ENCODE measurements around the gene ZSWIM6.

ZSWIM6 gene

GRCh38 chr5:61331407-61332357 lies at the start of gene ZSWIM6:
TSS of gene ZSWIM6 (plus strand) at chr5:61332258. CDS start at chr5:61332273, 15 bp downstream.
- peak; percentile 98 for DNase-seq
- Histone ChIP-seq H3K36me3 (replicated peaks) (peaks cover 2% of the 10 kb centered on the region), H3K4me3 (ENCODE audit: low read depth, low read length) (peak within 1 kb of the TSS; percentile 86), H3K27me3 (replicated peaks) (no peaks in the 10 kb centered on the region), H3K27ac (peak within 1 kb of the TSS; percentile 86)
- in situ Hi-C loops (cut with HindIII; ENCODE audit: low pct_ligation_motif_present, low sequenced_read_pairs), result no loop called here
- no peak for TF ChIP-seq CTCF (IDR thresholded peaks at IDR 0.05; ENCODE audit: low read depth, low read length, missing control alignments)

- Histone ChIP-seq H3K27ac (no peak overlapping the region), H3K4me3 (ENCODE audit: low read depth, low read length) (no peak overlapping the region), H3K27me3 (replicated peaks) (no peaks in the 10 kb centered on the region), H3K36me3 (replicated peaks) (no peaks in the 10 kb centered on the region)
- DNase-seq, result no peak
- in situ Hi-C loops (cut with HindIII; ENCODE audit: low pct_ligation_motif_present, low sequenced_read_pairs), result no loop called here
- TF ChIP-seq CTCF (IDR thresholded peaks at IDR 0.05; ENCODE audit: low read depth, low read length, missing control alignments), result no peak
Measured at GRCh38 chr5:61283471-61283870, 48.6 kb upstream of the ZSWIM6 start.

- H3K36me3 ChIP-seq (replicated peaks), result no peaks in the 10 kb centered on the region
- no peak overlapping the region for H3K4me3 ChIP-seq (ENCODE audit: low read depth, low read length)
- in situ Hi-C loops (cut with HindIII; ENCODE audit: low pct_ligation_motif_present, low sequenced_read_pairs), result no loop called here
- H3K27me3 ChIP-seq (replicated peaks), result no peaks in the 10 kb centered on the region
- DNase-seq, result no peak
- TF ChIP-seq CTCF (IDR thresholded peaks at IDR 0.05; ENCODE audit: low read depth, low read length, missing control alignments), result no peak
- H3K27ac ChIP-seq, result no peak overlapping the region
Measured at GRCh38 chr5:61285531-61285930, 46.5 kb upstream of the ZSWIM6 start.

- Histone ChIP-seq H3K36me3 (replicated peaks) (no peaks in the 10 kb centered on the region), H3K27me3 (replicated peaks) (no peaks in the 10 kb centered on the region), H3K27ac (no peak overlapping the region), H3K4me3 (ENCODE audit: low read depth, low read length) (no peak overlapping the region)
- in situ Hi-C loops (cut with HindIII; ENCODE audit: low pct_ligation_motif_present, low sequenced_read_pairs), result no loop called here
- no peak for TF ChIP-seq CTCF (IDR thresholded peaks at IDR 0.05; ENCODE audit: low read depth, low read length, missing control alignments)
- DNase-seq, result peak; percentile 54
Measured at GRCh38 chr5:61286446-61287132, 45.5 kb upstream of the ZSWIM6 start.

- no peaks in the 10 kb centered on the region for H3K27me3 ChIP-seq (replicated peaks)
- no peaks in the 10 kb centered on the region for H3K36me3 ChIP-seq (replicated peaks)
- in situ Hi-C loops (cut with HindIII; ENCODE audit: low pct_ligation_motif_present, low sequenced_read_pairs), result no loop called here
- no peak for TF ChIP-seq CTCF (IDR thresholded peaks at IDR 0.05; ENCODE audit: low read depth, low read length, missing control alignments)
- no peak for DNase-seq
- no peak overlapping the region for H3K4me3 ChIP-seq (ENCODE audit: low read depth, low read length)
- H3K27ac ChIP-seq, result no peak overlapping the region
Measured at GRCh38 chr5:61287474-61287873, 44.6 kb upstream of the ZSWIM6 start.

All from brain microvascular endothelial cell (primary cell).